IMR-90 (cell line): ENCODE data around the gene CRISP2. TPM values are rescaled to one million over a fixed set of nuclear protein-coding genes. Genes with fewer than 3 reads are reported as not detected.

Experiments used
- ATAC-seq: fragments of 200-7000 bp; cut with Tn5 transposase; 2 replicates; pipeline ENCODE4 v1.9.1; 2020; ENCODE audit warnings: low read depth, mild to moderate bottlenecking, moderate library complexity
- BruUV-seq: library from RNA; stranded (reverse); fragments of 400-500 nt; replicated peaks from 2 replicates; lab custom pipeline; 2021; lab: Mats Ljungman, UMichigan
- CTCF ChIA-PET: fragments of 300-600 bp; formaldehyde crosslinking; extraction: SDS; loops from one replicate; lab custom pipeline; 2021; ENCODE audit warnings: antibody characterized with exemption; lab: Yijun Ruan, JAX
- POLR2A ChIA-PET: fragments of 300-600 bp; sonication (Branson Sonifier 250); formaldehyde crosslinking; loops from one replicate; lab custom pipeline; 2022; ENCODE audit warnings: antibody characterized with exemption; ENCODE audit not compliant: unreplicated experiment; lab: Charles Lee
- DNase-seq: peaks from one replicate; pipeline ENCODE4 v3.0.0; 2013
- H2AFZ ChIP-seq: replicated peaks from 2 replicates; pipeline ENCODE3; 2013; ENCODE audit warnings: low read length, mild to moderate bottlenecking; ENCODE audit not compliant: poor library complexity
- H2AK5ac ChIP-seq: 2 replicates; pipeline ENCODE4 v1.6.1; 2013; ENCODE audit warnings: low read depth, low read length, inconsistent platforms
- H2AK9ac ChIP-seq: replicated peaks from 2 replicates; pipeline ENCODE3; 2013; ENCODE audit warnings: mild to moderate bottlenecking, low read depth, low read length, moderate library complexity; ENCODE audit not compliant: poor library complexity
- H2BK120ac ChIP-seq: 2 replicates; pipeline ENCODE4 v1.6.1; 2013; ENCODE audit warnings: low read depth, low read length, inconsistent platforms
- H2BK15ac ChIP-seq: 3 replicates; pipeline ENCODE4 v1.6.1; 2013; ENCODE audit warnings: low read depth, low read length, inconsistent platforms
- H2BK20ac ChIP-seq: 2 replicates; pipeline ENCODE4 v1.6.1; 2013; ENCODE audit warnings: low read depth, mild to moderate bottlenecking, inconsistent platforms, low read length, moderate library complexity
- H2BK5ac ChIP-seq: 2 replicates; pipeline ENCODE4 v1.6.1; 2013; ENCODE audit warnings: mild to moderate bottlenecking, low read depth, low read length, inconsistent platforms; ENCODE audit not compliant: poor library complexity, severe bottlenecking
- H3K14ac ChIP-seq: replicated peaks from 2 replicates; pipeline ENCODE4 v1.6.1; 2013; ENCODE audit warnings: low read depth, low read length, inconsistent platforms
- H3K18ac ChIP-seq: 2 replicates; pipeline ENCODE4 v1.6.1; 2013; ENCODE audit warnings: low read depth, low read length, control low read depth
- H3K23ac ChIP-seq: 2 replicates; pipeline ENCODE4 v1.6.1; 2013; ENCODE audit warnings: low read depth, low read length, inconsistent platforms
- H3K27ac ChIP-seq: 2 replicates; pipeline ENCODE4 v1.5.1; 2013; ENCODE audit warnings: mild to moderate bottlenecking, control low read depth, low read length; ENCODE audit not compliant: insufficient read depth
- H3K27me3 ChIP-seq: 2 replicates; pipeline ENCODE4 v1.6.1; 2013; ENCODE audit warnings: low read length; ENCODE audit not compliant: control insufficient read depth, insufficient read depth
- H3K36me3 ChIP-seq: 2 replicates; pipeline ENCODE4 v1.6.1; 2013; ENCODE audit warnings: low read length, mixed read lengths; ENCODE audit not compliant: control insufficient read depth, insufficient read depth
- H3K4ac ChIP-seq: 2 replicates; pipeline ENCODE4 v1.6.1; 2013; ENCODE audit warnings: low read depth, low read length, inconsistent platforms
- H3K4me1 ChIP-seq: 2 replicates; pipeline ENCODE4 v1.6.1; 2013; ENCODE audit warnings: low read length, mixed read lengths; ENCODE audit not compliant: control insufficient read depth, insufficient read depth
- H3K4me2 ChIP-seq: 2 replicates; pipeline ENCODE4 v1.6.1; 2013; ENCODE audit warnings: low read depth, mild to moderate bottlenecking, control low read depth, low read length, moderate library complexity
- H3K4me3 ChIP-seq: 2 replicates; pipeline ENCODE4 v1.5.1; 2013; ENCODE audit warnings: low read depth, mild to moderate bottlenecking, control low read depth, low read length, moderate library complexity; ENCODE audit not compliant: insufficient read depth
- H3K56ac ChIP-seq: 2 replicates; pipeline ENCODE4 v1.6.1; 2013; ENCODE audit warnings: low read length, inconsistent platforms; ENCODE audit not compliant: insufficient read depth; ENCODE audit errors: extremely low read depth
- H3K79me1 ChIP-seq, 2 experiments: 2 replicates each; pipeline ENCODE4 v1.6.1; 2013; ENCODE audit warnings: low read length in 2 of 2, inconsistent platforms in 1 of 2, low read depth in 1 of 2
- H3K9ac ChIP-seq: 2 replicates; pipeline ENCODE4 v1.6.1; 2013; ENCODE audit warnings: low read depth, low read length, control low read depth
- H3K9me1 ChIP-seq: 2 replicates; pipeline ENCODE4 v1.6.1; 2013; ENCODE audit warnings: low read length, inconsistent platforms; ENCODE audit not compliant: insufficient read depth
- H3K9me3 ChIP-seq: 2 replicates; pipeline ENCODE4 v1.6.1; 2013; ENCODE audit warnings: low read length; ENCODE audit not compliant: control insufficient read depth, insufficient read depth
- H4K20me1 ChIP-seq: 2 replicates; pipeline ENCODE4 v1.6.1; 2013; ENCODE audit warnings: low read length, inconsistent platforms; ENCODE audit not compliant: insufficient read depth
- H4K5ac ChIP-seq: 2 replicates; pipeline ENCODE4 v1.6.1; 2013; ENCODE audit warnings: mild to moderate bottlenecking, low read depth, low read length, control low read depth
- H4K8ac ChIP-seq, 2 experiments: 2 replicates each; pipeline ENCODE4 v1.6.1; 2013; ENCODE audit warnings: low read depth in 2 of 2, low read length in 2 of 2, control low read depth in 1 of 2, inconsistent platforms in 1 of 2
- H4K91ac ChIP-seq: 2 replicates; pipeline ENCODE4 v1.6.1; 2013; ENCODE audit warnings: low read depth, low read length, inconsistent platforms; ENCODE audit not compliant: insufficient read depth
- CEBPB ChIP-seq: IDR thresholded peaks from 2 replicates; pipeline ENCODE4 v1.6.1; 2012; ENCODE audit warnings: low read depth, low read length, improper control_type of control experiment
- CHD1 ChIP-seq: IDR thresholded peaks from 2 replicates; pipeline ENCODE4 v1.6.1; 2012; ENCODE audit warnings: low read depth, low read length, improper control_type of control experiment
- CTCF ChIP-seq: conservative IDR thresholded peaks from 2 replicates; pipeline ENCODE4 v1.5.1; 2012; ENCODE audit warnings: mild to moderate bottlenecking, low read depth, low read length, improper control_type of control experiment
- ELK1 ChIP-seq: fragments of 150-350 bp; IDR thresholded peaks from 2 replicates; pipeline ENCODE4 v1.6.1; 2016; ENCODE audit warnings: low read depth, mild to moderate bottlenecking, low read length, moderate library complexity, borderline replicate concordance
- MAFK ChIP-seq: IDR thresholded peaks from 2 replicates; pipeline ENCODE4 v1.6.1; 2012; ENCODE audit warnings: low read depth, low read length, improper control_type of control experiment
- MXI1 ChIP-seq: IDR thresholded peaks from 2 replicates; pipeline ENCODE4 v1.6.1; 2012; ENCODE audit warnings: low read depth, mild to moderate bottlenecking, low read length, moderate library complexity, borderline replicate concordance
- NFE2L2 ChIP-seq: fragments of 150-350 bp; IDR thresholded peaks from 2 replicates; pipeline ENCODE4 v1.6.1; 2016; ENCODE audit warnings: low read depth, mild to moderate bottlenecking, low read length
- RAD21 ChIP-seq: IDR thresholded peaks from 2 replicates; pipeline ENCODE4 v1.6.1; 2012; ENCODE audit warnings: low read length, improper control_type of control experiment
- RFX5 ChIP-seq: IDR thresholded peaks from 2 replicates; pipeline ENCODE4 v1.8.0; 2012; ENCODE audit warnings: low read depth, mild to moderate bottlenecking, low read length, moderate library complexity
- SMC3 ChIP-seq: fragments of 150-350 bp; IDR thresholded peaks from 2 replicates; pipeline ENCODE4 v1.6.1; 2016; ENCODE audit warnings: low read depth, mild to moderate bottlenecking, antibody characterized with exemption, low read length, moderate library complexity
- WGBS, 2 experiments: methylation state at CpG; one replicate each; pipeline versions ENCODE4 v1.1.5 to v1.1.7; 2013; ENCODE audit warnings: missing lambda C conversion rate in 2 of 2; ENCODE audit not compliant: insufficient read length in 1 of 2; ENCODE audit errors: extremely low coverage in 2 of 2; 5-methylcytosine and 5-hydroxymethylcytosine counted together
- dilution Hi-C: fragments of 300-500 bp; cut with HindIII; formaldehyde crosslinking; loops from one replicate; pipeline ENCODE4 v1.14.3; 2018; ENCODE audit warnings: low sequenced_read_pairs; ENCODE audit not compliant: unreplicated experiment
- in situ Hi-C: fragments of 300-500 bp; cut with MboI; formaldehyde crosslinking; loops from 3 replicates; pipeline ENCODE4 v1.14.3; 2019; ENCODE audit warnings: low sequenced_read_pairs, inconsistent platforms, mixed read lengths
- intact Hi-C: fragments of 100-400 bp; cut with micrococcal nuclease; formaldehyde crosslinking; loops from 2 replicates; pipeline ENCODE4 v1.10.0; 2022
- polyA plus RNA-seq, 3 experiments: library from polyadenylated mRNA; depleted of rRNA; stranded (reverse); fragments of >200 nt; gene quantifications; 2 replicates each; pipeline ENCODE4 v1.2.3, GENCODE V29; 2012; ENCODE audit warnings: low replicate concordance in 1 of 3
- total RNA-seq: library from RNA; depleted of rRNA; stranded (reverse); fragments of >200 nt; gene quantifications from 2 replicates; pipeline ENCODE4 v1.2.3, GENCODE V29; 2012

Gene CRISP2
- total and polyA plus RNA-seq, 2 of the 4 experiments (the other 2 are of a cell fraction): not detected

- TF ChIP-seq SMC3: no peak
Measured at GRCh38 chr6:49666930-49667757, 46.2 kb downstream of the CRISP2 start (continued).

- no peak overlapping the region for H2BK120ac ChIP-seq
- intact Hi-C loops: no loop called here
- no peak overlapping the region for H3K4ac ChIP-seq
- CTCF ChIA-PET: no interaction called here
- no peak overlapping the region for H3K14ac ChIP-seq
- no peak overlapping the region for H3K56ac ChIP-seq
- no peak overlapping the region for H2BK15ac ChIP-seq
- H3K4me2 ChIP-seq: no peak overlapping the region
- no peak overlapping the region for H2BK5ac ChIP-seq
- H3K27me3 ChIP-seq: no peaks in the 10 kb centered on the region
- POLR2A ChIA-PET: no interaction called here
- no peak overlapping the region for H4K8ac ChIP-seq
- H3K9me3 ChIP-seq: no peaks in the 10 kb centered on the region
- no peaks in the 10 kb centered on the region for H4K20me1 ChIP-seq
- no peak overlapping the region for H3K4me3 ChIP-seq
- H2AK5ac ChIP-seq: no peak overlapping the region
- BruUV-seq: no TSS peak
- H2BK20ac ChIP-seq: no peak overlapping the region
- in situ Hi-C loops: no loop called here
- dilution Hi-C loops: no loop called here
- no peak overlapping the region for H4K91ac ChIP-seq
- ATAC-seq (no peak), DNase-seq (no peak)
- no CpG with 5 or more reads among the region's 1 CpG for WGBS, 2 experiments
- H3K79me1 ChIP-seq: no peaks in the 10 kb centered on the region
- H2AFZ ChIP-seq: no peak overlapping the region
- H3K4me1 ChIP-seq: no peaks in the 10 kb centered on the region
- no peaks in the 10 kb centered on the region for H3K9me1 ChIP-seq
- H3K18ac ChIP-seq: no peak overlapping the region
- no peak overlapping the region for H3K9ac ChIP-seq
- no peak overlapping the region for H4K5ac ChIP-seq
- H3K23ac ChIP-seq: no peak overlapping the region
- H3K27ac ChIP-seq: no peak overlapping the region
- TF ChIP-seq SMC3 (no peak), CEBPB (no peak), MXI1 (no peak), RFX5 (no peak), RAD21 (no peak), CTCF (no peak), NFE2L2 (no peak), MAFK (no peak), ELK1 (no peak), CHD1 (no peak)
- no peaks in the 10 kb centered on the region for H3K36me3 ChIP-seq
- H2AK9ac ChIP-seq: no peak overlapping the region
Measured at GRCh38 chr6:49666480-49666879, 46.9 kb downstream of the CRISP2 start.
